ENCODE results near the gene GOLM1.

- TF ChIP-seq CTCF (IDR thresholded peaks at IDR 0.05) (no peak), POLR2A (IDR thresholded peaks at IDR 0.05) (no peak)
These were observed 55.4 kb downstream of the GOLM1 start for GRCh38 chr9:86043999-86044398.
